ENCODE data around the gene NAP1L4.

NAP1L4 gene

GRCh38 chr11:2994336-2994730 is 2.2 kb upstream of the NAP1L4 start:
- DNase-seq: no peak

DNA sequence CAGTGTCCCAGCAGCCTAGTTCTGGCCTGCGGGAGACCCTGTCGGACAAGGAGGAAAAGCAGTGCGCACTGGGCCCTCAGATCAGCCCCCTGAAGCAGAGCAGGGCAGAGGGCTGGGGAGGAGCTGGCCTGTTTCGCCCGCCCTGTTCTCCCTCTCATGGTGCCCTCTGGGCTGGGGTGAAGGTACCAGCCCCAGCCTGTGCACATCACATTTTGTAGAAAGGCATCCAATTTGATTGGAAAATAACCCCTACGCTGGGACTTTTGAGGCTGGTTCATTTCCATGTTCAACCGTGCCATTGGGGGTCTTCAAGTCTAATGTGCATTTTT is 832 bp upstream of the NAP1L4 start:
- no peak for DNase-seq

GRCh38 chr11:2991452-2992233 is 486 bp downstream of the NAP1L4 start:
- DNase-seq: peak in 18 of 58 donors; percentile 36 to 78 (median 64)

- DNase-seq: no peak
These were observed 1.3 kb downstream of the NAP1L4 start for GRCh38 chr11:2990617-2991451.

- DNase-seq: no peak
These were observed 2.6 kb downstream of the NAP1L4 start for GRCh38 chr11:2989551-2989950.

GRCh38 chr11:2989006-2989405 is 3.1 kb downstream of the NAP1L4 start:
- DNase-seq: no peak

GRCh38 chr11:2987881-2988861 is 4.0 kb downstream of the NAP1L4 start:
- DNase-seq: no peak

DNA sequence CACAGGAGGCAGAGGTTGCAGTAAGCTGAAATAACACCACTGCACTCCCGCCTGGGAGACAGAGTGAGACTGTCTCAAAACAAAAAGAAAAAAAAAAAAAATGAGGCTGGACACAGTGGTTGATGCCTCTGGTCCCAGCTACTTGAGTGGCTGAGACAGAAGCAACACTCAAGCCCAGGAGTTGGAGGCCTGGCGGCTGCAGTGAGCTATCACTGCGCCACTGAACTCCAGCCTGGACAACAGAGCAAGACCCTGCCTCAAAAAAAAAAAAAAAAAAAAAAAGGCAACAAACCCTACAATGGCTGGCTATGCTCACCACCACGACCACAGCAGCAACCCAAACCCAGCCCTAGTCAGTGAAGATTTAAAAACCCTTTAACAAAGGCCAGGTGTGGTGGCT is 8.2 kb downstream of the NAP1L4 start:
- DNase-seq: no peak

DNA sequence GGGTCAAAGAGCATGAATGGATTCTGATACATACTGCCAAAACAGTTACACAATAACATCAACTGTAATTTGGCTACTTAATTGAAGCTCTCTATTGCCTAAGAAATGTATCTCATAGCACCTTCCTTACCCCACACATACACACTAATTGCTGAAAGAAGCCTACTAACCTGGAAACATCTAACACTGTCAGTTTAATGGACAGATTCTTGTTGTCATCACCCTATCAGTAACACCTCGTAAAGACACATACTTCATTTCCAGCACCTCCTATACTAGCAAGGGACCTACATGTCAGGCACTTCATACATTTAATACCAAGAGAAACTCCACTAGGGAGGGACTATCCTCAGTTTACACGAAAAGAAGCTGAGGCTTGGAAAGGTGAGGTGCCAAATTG is 9.9 kb downstream of the NAP1L4 start:
- DNase-seq: no peak

DNA sequence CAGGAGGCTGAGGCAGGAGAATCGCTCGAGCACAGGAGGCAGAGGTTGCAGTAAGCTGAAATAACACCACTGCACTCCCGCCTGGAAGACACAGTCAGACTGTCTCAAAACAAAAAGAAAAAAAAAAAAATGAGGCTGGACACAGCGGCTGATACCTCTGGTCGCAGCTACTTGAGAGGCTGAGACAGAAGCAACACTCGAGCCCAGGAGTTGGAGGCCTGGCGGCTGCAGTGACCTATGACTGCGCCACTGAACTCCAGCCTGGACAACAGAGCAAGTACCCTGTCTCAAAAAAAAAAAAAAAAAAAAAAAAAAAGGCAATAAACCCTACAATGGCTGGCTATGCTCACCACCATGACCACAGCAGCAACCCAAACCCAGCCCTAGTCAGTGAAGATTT is 11.0 kb downstream of the NAP1L4 start:
- DNase-seq: no peak

GRCh38 chr11:2980168-2980840 is 11.8 kb downstream of the NAP1L4 start:
- DNase-seq: no peak

- DNase-seq: no peak
These were observed 15.0 kb downstream of the NAP1L4 start for GRCh38 chr11:2977113-2977512.

DNA sequence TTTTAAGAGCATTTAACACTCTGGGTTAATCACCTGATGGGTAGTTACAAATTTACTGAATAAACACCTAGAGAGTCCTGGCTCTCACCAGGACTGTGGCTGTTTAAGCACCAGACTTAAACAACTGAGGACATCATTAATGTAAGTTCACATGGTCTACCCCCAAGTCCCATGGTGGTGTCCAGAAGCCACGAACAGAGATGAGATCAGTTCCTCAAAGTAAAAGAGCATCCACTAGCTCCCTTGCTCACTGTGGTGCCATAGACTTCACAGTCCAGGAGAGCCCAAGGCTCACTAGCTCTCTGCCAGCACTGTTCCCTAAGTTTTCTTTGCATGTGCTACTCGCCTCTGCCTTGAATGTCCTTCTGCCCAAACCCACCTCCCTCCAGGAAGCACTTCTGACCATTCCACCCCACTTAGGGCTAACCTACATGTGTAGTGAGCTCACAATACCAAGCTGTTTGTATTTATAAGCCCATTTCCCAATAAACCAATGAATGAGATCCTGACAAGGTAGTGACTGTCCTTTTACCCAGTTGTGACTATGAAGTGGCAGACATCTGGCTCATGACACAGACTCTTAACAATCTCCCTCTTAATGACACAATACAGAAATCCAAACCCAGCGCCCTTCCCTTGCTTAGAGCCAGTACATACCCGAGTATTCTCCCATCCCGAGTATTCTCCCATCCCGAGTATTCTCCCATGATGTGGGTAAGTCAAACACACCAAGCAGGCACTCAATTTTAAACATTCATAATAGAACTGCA is 15.7 kb downstream of the NAP1L4 start:
- DNase-seq: no peak

- peak in 27 of 58 donors; percentile 3 to 71 (median 31) for DNase-seq
These were observed 16.5 kb downstream of the NAP1L4 start for GRCh38 chr11:2975594-2975993.

GRCh38 chr11:2974272-2974671 is 17.9 kb downstream of the NAP1L4 start:
- DNase-seq: no peak

DNA sequence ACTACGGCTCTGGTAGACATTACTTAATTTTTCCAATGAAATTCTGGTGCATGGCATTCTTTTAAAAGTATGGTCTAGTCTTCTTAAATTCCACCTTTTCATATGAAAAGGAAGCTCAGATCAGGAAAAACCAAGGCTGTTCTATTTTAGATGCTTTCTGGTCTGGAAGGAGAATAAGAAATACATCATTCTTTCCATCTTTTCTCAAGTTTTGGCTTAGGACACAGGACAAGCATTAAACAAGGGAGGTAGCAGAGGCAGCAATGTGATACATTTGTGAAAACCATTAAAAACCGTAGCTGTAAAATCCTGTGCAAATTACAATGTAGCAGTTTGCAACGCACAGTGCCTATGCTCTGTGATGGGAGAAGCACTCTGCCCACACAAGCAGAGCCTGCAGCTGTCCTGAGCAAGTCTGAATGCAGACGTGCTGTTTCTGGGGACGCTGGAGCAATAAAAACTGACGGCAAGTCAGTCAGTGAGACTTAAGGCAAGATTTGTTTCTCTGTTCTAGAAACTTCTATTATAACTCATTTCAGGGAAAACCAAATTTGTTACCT is 23.7 kb downstream of the NAP1L4 start:
- no peak for DNase-seq

DNA sequence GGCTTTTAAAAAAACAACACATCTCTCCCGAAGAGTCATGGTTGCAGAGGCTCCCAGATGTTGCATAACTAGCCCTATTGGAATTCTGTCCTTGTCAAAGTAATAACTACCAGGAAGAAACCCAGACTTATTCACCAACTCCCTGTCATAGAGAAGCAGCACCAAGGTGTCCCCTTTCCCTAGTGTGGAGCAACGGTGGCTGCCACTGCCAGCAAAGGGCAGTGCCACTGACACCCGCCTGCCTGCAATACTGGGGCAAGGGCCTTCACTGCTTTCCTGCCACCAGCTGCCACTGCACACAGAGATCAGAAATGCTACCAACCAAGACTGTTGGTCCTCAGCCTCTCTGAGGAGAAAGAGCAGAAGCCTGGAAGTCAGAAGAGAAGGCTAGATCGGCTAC is 27.3 kb downstream of the NAP1L4 start:
- no peak for DNase-seq

DNA sequence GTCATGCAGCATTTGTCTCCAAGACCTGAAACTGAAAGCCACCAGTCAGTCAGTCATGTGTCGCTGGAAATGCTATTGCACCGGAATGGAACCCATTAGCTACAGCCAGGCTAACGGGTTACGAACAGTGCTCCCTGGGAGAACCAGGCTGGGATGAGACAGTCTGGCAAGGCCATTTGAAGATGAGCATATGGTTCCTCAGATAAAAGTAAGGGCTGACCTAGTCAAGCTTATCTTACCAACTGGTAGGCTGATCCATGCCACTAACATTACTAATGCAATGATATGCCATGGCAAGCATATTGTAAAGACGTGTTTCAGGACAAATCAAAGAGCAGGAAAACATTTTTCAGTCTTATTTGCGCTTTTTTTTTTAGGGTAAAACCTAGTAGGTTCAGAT is 28.4 kb downstream of the NAP1L4 start:
- no peak for DNase-seq

DNA sequence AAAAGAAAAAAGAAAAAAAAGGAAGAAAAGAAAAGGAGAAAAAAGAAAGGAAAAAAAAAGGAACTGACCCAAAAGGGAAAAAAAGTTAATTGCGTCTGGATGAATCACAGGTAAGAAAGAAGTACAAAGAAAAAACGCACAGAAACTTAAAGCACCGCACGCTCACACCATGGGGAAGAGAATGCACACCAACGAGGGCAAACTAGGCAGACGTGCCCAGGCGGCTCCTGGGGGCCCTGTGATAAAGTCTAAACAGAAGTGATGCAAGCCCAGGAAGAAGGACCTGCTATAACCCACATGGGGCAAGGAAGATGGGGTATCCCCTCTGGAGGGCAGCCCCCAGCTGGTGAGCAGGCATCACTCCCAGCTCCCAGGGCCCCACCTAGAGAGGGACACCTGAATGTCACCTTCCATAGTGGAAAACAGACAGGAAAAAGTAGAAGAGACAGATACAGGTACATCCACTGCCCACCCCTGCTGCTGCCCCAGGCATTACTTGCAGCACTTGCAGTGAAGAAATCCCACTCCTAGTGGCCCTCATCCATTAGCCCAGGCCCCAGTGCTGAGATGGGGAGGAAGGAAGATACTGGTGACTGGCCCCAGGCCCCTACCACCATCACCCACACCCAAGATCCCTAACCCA is 28.9 kb downstream of the NAP1L4 start:
- no peak for DNase-seq
